Cardiac muscle cell (in vitro differentiated cells and primary cell): ENCODE data around the gene FBXO3. TPM values are rescaled to one million over a fixed set of nuclear protein-coding genes. Genes with fewer than 3 reads are reported as not detected.
"Not testable (repeated sequence)": the region's sequence is repeated elsewhere in the genome, so short reads cannot be mapped to it uniquely, and the experiment has no call there.

Source experiments
- DNase-seq, 2 donors: peaks; one replicate each; pipeline versions ENCODE4 v3.0.0 to v3.0.0-alpha.2; 2010 to 2017; ENCODE audit warnings: low read depth in 1 of 2, low spot score in 1 of 2
- H3K27ac ChIP-seq: fragments of 200-600 bp; sonication (generic); 2 replicates; pipeline ENCODE4 v1.5.1; 2016
- H3K27me3 ChIP-seq: fragments of 200-600 bp; sonication (generic); 2 replicates; pipeline ENCODE4 v1.6.0; 2016; ENCODE audit warnings: control low read depth
- H3K36me3 ChIP-seq: fragments of 200-600 bp; sonication (generic); 2 replicates; pipeline ENCODE4 v1.5.1; 2016; ENCODE audit warnings: control low read depth
- H3K4me1 ChIP-seq: fragments of 200-600 bp; sonication (generic); 2 replicates; pipeline ENCODE4 v1.8.1; 2017; ENCODE audit warnings: low read depth, mild to moderate bottlenecking, mixed run types
- H3K4me3 ChIP-seq: fragments of 200-600 bp; sonication (generic); 2 replicates; pipeline ENCODE4 v1.5.1; 2016; ENCODE audit warnings: mild to moderate bottlenecking
- H3K9me3 ChIP-seq: fragments of 200-600 bp; sonication (generic); 2 replicates; pipeline ENCODE4 v1.5.1; 2017; ENCODE audit warnings: low read depth, mild to moderate bottlenecking, control low read depth
- CTCF ChIP-seq: IDR thresholded peaks from 2 replicates; pipeline ENCODE4 v1.5.1; 2012; ENCODE audit warnings: low read depth, mild to moderate bottlenecking, low read length
- polyA plus RNA-seq: library from polyadenylated mRNA; unstranded; fragments of >200 nt; fragmentation: Nextera tagmentation; extraction: Ambion mirVana; gene quantifications from 2 replicates; pipeline ENCODE4 v1.2.1, GENCODE V29; 2016
- total RNA-seq: library from RNA; depleted of rRNA; stranded (reverse); fragments of >200 nt; gene quantifications from 2 replicates; pipeline ENCODE4 v1.2.3, GENCODE V29; 2016

The FBXO3 gene
- total and polyA plus RNA-seq, 2 experiments from 2014 or later = 34.4 to 36.1 TPM

DNA sequence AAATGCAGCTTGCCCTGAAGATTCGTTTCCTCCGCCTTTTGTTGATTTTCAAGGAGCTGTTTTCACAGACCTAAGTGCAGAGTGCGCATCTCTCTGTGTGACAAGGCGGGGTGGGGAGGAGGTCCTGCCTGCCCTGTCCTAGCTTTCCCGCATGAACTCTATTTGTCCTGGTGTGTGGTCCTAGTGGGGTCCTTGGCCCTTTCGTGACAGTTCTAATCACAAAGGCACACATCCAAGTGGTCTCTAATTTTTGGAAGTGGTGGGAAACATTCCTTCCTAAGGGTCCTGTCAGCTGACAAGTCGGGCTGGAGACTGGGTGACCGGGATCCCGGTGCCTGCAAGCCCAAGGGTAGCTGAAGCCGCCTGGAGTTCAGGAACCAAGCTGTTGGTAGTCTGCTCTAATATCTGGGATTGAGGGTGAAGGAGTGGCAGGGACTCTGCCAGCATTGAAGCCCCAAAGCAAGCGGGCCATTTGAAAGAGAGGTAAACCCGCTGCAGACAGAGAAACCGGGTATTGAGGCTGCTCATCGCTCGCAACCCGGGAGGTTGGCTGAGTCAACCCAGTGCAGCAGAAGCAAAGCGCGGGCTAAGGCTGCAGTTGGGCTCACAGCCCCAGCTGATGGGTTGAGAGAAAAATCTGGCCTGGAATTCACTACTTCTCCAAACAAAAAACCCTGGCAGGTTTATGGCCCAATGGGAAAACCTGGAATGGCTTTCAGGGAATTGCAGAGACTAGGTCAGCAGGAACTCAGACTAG is 28.1 kb upstream of the FBXO3 start:
- Histone ChIP-seq H3K4me3 (peak overlapping the region; percentile 14), H3K27me3 (peaks cover 73% of the 10 kb centered on the region)
- TF ChIP-seq CTCF = no peak

GRCh38 chr11:33801821-33802193 is 27.5 kb upstream of the FBXO3 start:
- Histone ChIP-seq H3K27me3 (peaks cover 79% of the 10 kb centered on the region), H3K9me3 (no peaks in the 10 kb centered on the region), H3K4me1 (peaks cover 4% of the 10 kb centered on the region), H3K27ac (no peak overlapping the region), H3K36me3 (no peaks in the 10 kb centered on the region), H3K4me3 (peak overlapping the region; percentile 14)
- TF ChIP-seq CTCF = no peak
- no peak for DNase-seq

More for the DNA sequence above, 28.1 kb upstream of the FBXO3 start:
- H3K36me3 ChIP-seq = no peaks in the 10 kb centered on the region
- DNase-seq = peak; percentile 83 to 89
- H3K27ac ChIP-seq = no peak overlapping the region
- H3K4me1 ChIP-seq = peaks cover 4% of the 10 kb centered on the region
- no peaks in the 10 kb centered on the region for H3K9me3 ChIP-seq

DNA sequence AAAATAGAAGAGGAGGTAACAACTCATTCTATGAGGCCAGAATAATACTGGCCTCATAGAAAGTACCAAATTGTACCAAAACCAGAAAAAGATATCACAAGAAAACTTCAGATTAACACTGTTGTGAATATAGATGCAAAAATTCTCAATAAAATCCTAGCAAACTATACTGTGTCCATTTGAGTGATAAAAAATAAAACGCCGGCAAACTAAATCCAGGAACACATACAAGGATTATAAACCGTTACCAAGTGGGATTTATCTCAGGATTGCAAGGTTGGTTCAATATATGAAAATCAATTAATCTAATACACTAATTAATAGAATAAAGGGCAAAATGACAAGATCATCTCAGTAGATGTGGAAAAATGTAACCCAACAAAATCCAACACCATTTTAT is 23.6 kb upstream of the FBXO3 start:
- Histone ChIP-seq H3K4me1 (peaks cover 4% of the 10 kb centered on the region), H3K36me3 (no peaks in the 10 kb centered on the region), H3K4me3 (no peak overlapping the region), H3K27me3 (peaks cover 82% of the 10 kb centered on the region), H3K27ac (no peak overlapping the region), H3K9me3 (no peaks in the 10 kb centered on the region)
- DNase-seq = no peak
- no peak for TF ChIP-seq CTCF

- no peak for TF ChIP-seq CTCF
- Histone ChIP-seq H3K27me3 (peaks cover 11% of the 10 kb centered on the region), H3K27ac (no peak overlapping the region), H3K36me3 (no peaks in the 10 kb centered on the region), H3K4me3 (no peak overlapping the region), H3K9me3 (no peaks in the 10 kb centered on the region), H3K4me1 (no peaks in the 10 kb centered on the region)
- no peak for DNase-seq
Observed at GRCh38 chr11:33790040-33790439, 15.7 kb upstream of the FBXO3 start.

DNA sequence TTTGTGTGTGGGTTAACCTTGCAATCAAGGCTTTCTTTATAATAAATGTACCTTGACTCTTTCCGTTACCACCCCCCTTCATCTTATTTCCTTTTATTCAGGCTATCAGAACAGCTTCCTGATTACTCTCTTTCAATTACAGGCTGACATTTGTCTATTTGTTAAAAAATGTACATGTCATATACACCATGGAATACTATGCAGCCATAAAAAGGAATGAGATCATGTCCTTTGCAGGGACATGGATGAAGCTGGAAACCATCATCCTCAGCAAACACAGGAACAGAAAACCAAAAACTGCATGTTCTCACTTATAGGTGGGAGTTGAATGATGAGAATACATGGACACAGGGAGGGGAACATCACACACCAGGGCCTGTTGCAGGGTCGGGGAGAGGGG is 13.8 kb upstream of the FBXO3 start:
- DNase-seq, H3K4me1 ChIP-seq, H3K4me3 ChIP-seq, H3K36me3 ChIP-seq, H3K9me3 ChIP-seq, H3K27ac ChIP-seq: not testable (repeated sequence)
- peaks cover 12% of the 10 kb centered on the region for H3K27me3 ChIP-seq

DNA sequence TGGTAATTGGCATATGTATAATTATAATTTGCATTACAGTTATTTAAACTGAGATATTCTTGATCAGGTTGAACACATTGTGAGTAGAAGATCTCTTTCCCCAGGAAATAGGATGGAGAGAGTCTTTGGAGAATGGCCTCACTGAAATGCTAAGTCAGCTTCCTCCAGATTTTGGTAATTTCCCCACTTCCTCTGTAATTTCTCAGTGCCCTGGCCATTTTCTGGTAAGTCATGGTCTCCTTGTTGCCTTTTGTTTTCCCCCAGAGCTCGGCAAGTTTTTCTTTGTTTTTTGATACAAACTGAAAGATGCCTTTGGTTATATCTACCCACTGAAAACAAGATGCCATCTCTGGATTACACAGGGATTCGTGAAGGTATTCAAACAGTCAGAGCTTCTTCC is 12.8 kb upstream of the FBXO3 start:
- H3K27ac ChIP-seq = no peak overlapping the region
- H3K4me3 ChIP-seq = no peak overlapping the region
- H3K36me3 ChIP-seq = no peaks in the 10 kb centered on the region
- H3K27me3 ChIP-seq = peaks cover 12% of the 10 kb centered on the region
- no peak for TF ChIP-seq CTCF
- H3K4me1 ChIP-seq = no peaks in the 10 kb centered on the region
- no peaks in the 10 kb centered on the region for H3K9me3 ChIP-seq
- no peak for DNase-seq
